ENCODE results near the gene GTPBP10.

DNA sequence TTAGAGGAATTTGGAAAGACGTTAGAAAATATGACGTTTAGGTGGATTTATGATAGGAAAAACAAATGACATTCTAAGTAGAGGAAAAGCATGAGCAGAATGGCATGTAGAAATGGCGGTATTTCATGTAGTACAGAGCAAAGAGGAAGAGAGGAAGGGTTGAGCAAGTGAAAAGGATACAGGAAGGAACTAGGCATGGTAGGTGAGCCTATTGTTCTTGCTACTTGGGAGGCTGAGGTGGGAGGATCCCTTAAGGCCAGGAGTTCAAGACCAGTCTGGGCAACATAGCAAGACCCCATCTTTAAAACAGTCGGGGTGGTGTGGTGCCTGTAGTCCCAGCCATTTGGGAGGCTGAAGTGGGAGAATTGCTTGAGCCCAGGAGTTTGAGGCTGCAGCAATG, 1.2 kb downstream of the GTPBP10 start:
- TF ChIP-seq, protein P1, sequence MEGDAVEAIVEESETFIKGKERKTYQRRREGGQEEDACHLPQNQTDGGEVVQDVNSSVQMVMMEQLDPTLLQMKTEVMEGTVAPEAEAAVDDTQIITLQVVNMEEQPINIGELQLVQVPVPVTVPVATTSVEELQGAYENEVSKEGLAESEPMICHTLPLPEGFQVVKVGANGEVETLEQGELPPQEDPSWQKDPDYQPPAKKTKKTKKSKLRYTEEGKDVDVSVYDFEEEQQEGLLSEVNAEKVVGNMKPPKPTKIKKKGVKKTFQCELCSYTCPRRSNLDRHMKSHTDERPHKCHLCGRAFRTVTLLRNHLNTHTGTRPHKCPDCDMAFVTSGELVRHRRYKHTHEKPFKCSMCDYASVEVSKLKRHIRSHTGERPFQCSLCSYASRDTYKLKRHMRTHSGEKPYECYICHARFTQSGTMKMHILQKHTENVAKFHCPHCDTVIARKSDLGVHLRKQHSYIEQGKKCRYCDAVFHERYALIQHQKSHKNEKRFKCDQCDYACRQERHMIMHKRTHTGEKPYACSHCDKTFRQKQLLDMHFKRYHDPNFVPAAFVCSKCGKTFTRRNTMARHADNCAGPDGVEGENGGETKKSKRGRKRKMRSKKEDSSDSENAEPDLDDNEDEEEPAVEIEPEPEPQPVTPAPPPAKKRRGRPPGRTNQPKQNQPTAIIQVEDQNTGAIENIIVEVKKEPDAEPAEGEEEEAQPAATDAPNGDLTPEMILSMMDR (IDR thresholded peaks at IDR 0.05): no peak
- TF ChIP-seq EZH2 (IDR thresholded peaks at IDR 0.05; ENCODE audit: borderline replicate concordance, insufficient read depth, low read depth, low read length, poor library complexity, severe bottlenecking): no peak
